H9 (cell line): Measurements from ENCODE around the gene EDN1. TPM values are rescaled to one million over a fixed set of nuclear protein-coding genes. Genes with fewer than 3 reads are reported as not detected.

Experiments
- DNase-seq: peaks from one replicate; pipeline ENCODE4 v3.0.0-alpha.2; 2017
- H2AFZ ChIP-seq: one replicate; pipeline ENCODE4 v1.6.1; 2013; ENCODE audit warnings: mild to moderate bottlenecking, low read length, control low read depth, moderate library complexity
- H2AK5ac ChIP-seq: 2 replicates; pipeline ENCODE4 v1.6.1; 2013; ENCODE audit warnings: low read length, control low read depth, mixed read lengths; ENCODE audit not compliant: insufficient read length
- H2BK120ac ChIP-seq: one replicate; pipeline ENCODE4 v1.6.1; 2013; ENCODE audit warnings: low read depth, mild to moderate bottlenecking, low read length, control low read depth, inconsistent platforms; ENCODE audit not compliant: poor library complexity, severe bottlenecking
- H2BK12ac ChIP-seq: 2 replicates; pipeline ENCODE4 v1.6.1; 2013; ENCODE audit warnings: low read length, control low read depth, mixed read lengths, low read depth; ENCODE audit not compliant: insufficient read length
- H2BK15ac ChIP-seq: 2 replicates; pipeline ENCODE4 v1.6.1; 2013; ENCODE audit warnings: low read depth, low read length, control low read depth
- H2BK20ac ChIP-seq: one replicate; pipeline ENCODE4 v1.6.1; 2013; ENCODE audit warnings: low read depth, mild to moderate bottlenecking, low read length, control low read depth, inconsistent platforms; ENCODE audit not compliant: poor library complexity, severe bottlenecking
- H2BK5ac ChIP-seq: 2 replicates; pipeline ENCODE4 v1.6.1; 2013; ENCODE audit warnings: low read length, control low read depth, mixed read lengths; ENCODE audit not compliant: insufficient read length
- H3K14ac ChIP-seq: 2 replicates; pipeline ENCODE4 v1.6.1; 2013; ENCODE audit warnings: low read length, control low read depth; ENCODE audit not compliant: insufficient read depth
- H3K18ac ChIP-seq: 2 replicates; pipeline ENCODE4 v1.6.1; 2013; ENCODE audit warnings: low read depth, mild to moderate bottlenecking, mixed read lengths, low read length, control low read depth; ENCODE audit not compliant: insufficient read length
- H3K23ac ChIP-seq: 2 replicates; pipeline ENCODE4 v1.6.1; 2013; ENCODE audit warnings: low read length, control low read depth, mixed read lengths, low read depth; ENCODE audit not compliant: insufficient read length
- H3K23me2 ChIP-seq: 2 replicates; pipeline ENCODE4 v1.6.1; 2013; ENCODE audit warnings: low read depth, mild to moderate bottlenecking, mixed read lengths, low read length, control low read depth; ENCODE audit not compliant: insufficient read length, poor library complexity, severe bottlenecking
- H3K27ac ChIP-seq: 2 replicates; pipeline ENCODE4 v1.5.1; 2013; ENCODE audit warnings: low read length, control low read depth, mixed read lengths, low read depth; ENCODE audit not compliant: insufficient read length
- H3K27me3 ChIP-seq: 2 replicates; pipeline ENCODE4 v1.6.1; 2013; ENCODE audit warnings: low read length, control low read depth, inconsistent platforms; ENCODE audit not compliant: insufficient read depth
- H3K4ac ChIP-seq: 2 replicates; pipeline ENCODE4 v1.6.1; 2013; ENCODE audit warnings: low read depth, mild to moderate bottlenecking, control low read depth, inconsistent platforms, low read length, moderate library complexity
- H3K4me1 ChIP-seq: 2 replicates; pipeline ENCODE4 v1.6.1; 2013; ENCODE audit warnings: low read length, control low read depth, inconsistent platforms; ENCODE audit not compliant: insufficient read depth
- H3K4me2 ChIP-seq: 2 replicates; pipeline ENCODE4 v1.6.1; 2013; ENCODE audit warnings: low read length, control low read depth, mixed read lengths; ENCODE audit not compliant: insufficient read length, insufficient read depth
- H3K56ac ChIP-seq: 2 replicates; pipeline ENCODE4 v1.6.1; 2013; ENCODE audit warnings: low read depth, mild to moderate bottlenecking, mixed read lengths, low read length, control low read depth; ENCODE audit not compliant: insufficient read length
- H3K79me1 ChIP-seq: 2 replicates; pipeline ENCODE4 v1.6.1; 2013; ENCODE audit warnings: low read depth, mild to moderate bottlenecking, moderate library complexity, low read length, control low read depth, inconsistent platforms; ENCODE audit not compliant: insufficient read depth, poor library complexity, severe bottlenecking
- H3K79me2 ChIP-seq: 2 replicates; pipeline ENCODE4 v1.6.1; 2013; ENCODE audit warnings: low read length, control low read depth, inconsistent platforms; ENCODE audit not compliant: insufficient read depth
- H3K9ac ChIP-seq: 2 replicates; pipeline ENCODE4 v1.6.1; 2013; ENCODE audit warnings: low read length, control low read depth, mixed read lengths; ENCODE audit not compliant: insufficient read length; ENCODE audit errors: extremely low read depth
- H3K9me3 ChIP-seq: one replicate; pipeline ENCODE4 v1.6.1; 2013; ENCODE audit warnings: low read depth, low read length, inconsistent platforms; ENCODE audit not compliant: control insufficient read depth
- H3T11ph ChIP-seq: one replicate; pipeline ENCODE4 v1.6.1; 2013; ENCODE audit warnings: mild to moderate bottlenecking, low read length, control low read depth, inconsistent platforms
- H4K20me1 ChIP-seq: one replicate; pipeline ENCODE4 v1.6.1; 2013; ENCODE audit not compliant: control insufficient read depth, insufficient read length, insufficient read depth
- H4K5ac ChIP-seq: 2 replicates; pipeline ENCODE4 v1.6.1; 2013; ENCODE audit warnings: low read depth, mild to moderate bottlenecking, mixed read lengths, low read length, control low read depth; ENCODE audit not compliant: insufficient read length
- H4K8ac ChIP-seq: replicated peaks from 2 replicates; pipeline ENCODE4 v1.6.1; 2013; ENCODE audit warnings: low read length, control low read depth, mixed read lengths, low read depth; ENCODE audit not compliant: insufficient read length
- H4K91ac ChIP-seq: 2 replicates; pipeline ENCODE4 v1.6.1; 2013; ENCODE audit warnings: low read depth, mild to moderate bottlenecking, moderate library complexity, mixed read lengths, low read length, control low read depth; ENCODE audit not compliant: insufficient read length
- H3K27ac Mint-ChIP-seq, 3 experiments: 2 replicates in 2 of 3; 3 replicates in 1 of 3; pipeline ENCODE4 v1.8.0; 2020 to 2021; ENCODE audit warnings: mixed read lengths in 3 of 3, mild to moderate bottlenecking in 1 of 3, moderate library complexity in 1 of 3
- H3K27me3 Mint-ChIP-seq: 2 replicates; pipeline ENCODE4 v1.8.0; 2021; ENCODE audit warnings: low read depth, mild to moderate bottlenecking, moderate library complexity, mixed read lengths
- H3K36me3 Mint-ChIP-seq, 3 experiments: 2 replicates in 2 of 3; 3 replicates in 1 of 3; pipeline ENCODE4 v1.8.0; 2020 to 2021; ENCODE audit warnings: low read depth in 3 of 3, mixed read lengths in 3 of 3; ENCODE audit not compliant: insufficient read depth in 1 of 3
- H3K4me1 Mint-ChIP-seq, 2 experiments: 2 replicates each; pipeline ENCODE4 v1.8.0; 2020; ENCODE audit warnings: mixed read lengths in 2 of 2
- H3K4me3 Mint-ChIP-seq, 2 experiments: 2 replicates in 1 of 2; 3 replicates in 1 of 2; pipeline ENCODE4 v1.8.0; 2020 to 2021; ENCODE audit warnings: mild to moderate bottlenecking in 2 of 2, mixed read lengths in 2 of 2, moderate library complexity in 1 of 2
- H3K9me3 Mint-ChIP-seq, 2 experiments: 2 replicates in 1 of 2; 3 replicates in 1 of 2; pipeline ENCODE4 v1.8.0; 2020; ENCODE audit warnings: mild to moderate bottlenecking in 2 of 2, mixed read lengths in 2 of 2, moderate library complexity in 1 of 2
- CTCF ChIP-seq: fragments of 200-600 bp; sonication (generic); conservative IDR thresholded peaks from 3 replicates; pipeline ENCODE4 v1.8.0; 2021; ENCODE audit warnings: antibody characterized with exemption, mild to moderate bottlenecking
- WGBS: extraction: QIAGEN DNeasy Blood & Tissue Kit; methylation state at CpG from one replicate; pipeline ENCODE4 v1.1.7; 2013; ENCODE audit warnings: missing lambda C conversion rate, low lambda C conversion rate, mixed read lengths; ENCODE audit not compliant: insufficient read length; ENCODE audit errors: extremely low coverage; 5-methylcytosine and 5-hydroxymethylcytosine counted together
- total RNA-seq: library from RNA; stranded (reverse); gene quantifications from 2 replicates; pipeline ENCODE4 v1.2.1, GENCODE V29; 2021

Gene EDN1
- total RNA-seq, 1 experiment from 2014 or later = 2.1 TPM

DNA sequence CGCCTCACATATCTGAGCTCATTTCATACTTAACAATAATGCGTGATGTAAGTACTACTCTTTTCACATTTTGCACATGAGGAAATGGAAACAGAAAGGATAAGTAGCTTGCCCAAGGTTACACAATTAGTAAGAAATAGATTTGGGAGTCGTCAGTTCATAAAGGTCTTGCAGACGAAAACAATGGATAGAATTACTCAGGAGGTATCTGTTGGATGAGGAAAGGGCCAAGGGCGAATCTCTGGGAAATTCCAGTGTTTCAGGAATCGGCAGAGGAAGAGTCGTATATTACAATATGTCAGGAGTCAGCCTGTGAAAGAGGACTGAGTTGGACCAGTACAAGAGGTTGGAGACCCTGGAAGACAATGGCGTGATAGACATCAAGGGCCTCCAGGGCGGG lies 12.8 kb upstream of the EDN1 start:
- Mint-ChIP-seq H3K9me3 (peaks cover 0 to 3% of the 10 kb centered on the region in 2 experiments; a peak in 1 of 5 replicates), H3K36me3 (no peaks in the 10 kb centered on the region), H3K4me3 (no peak overlapping the region), H3K27me3 (no peaks in the 10 kb centered on the region; the same call in 1 of the 2 replicates), H3K27ac (no peak overlapping the region), H3K4me1 (no peaks in the 10 kb centered on the region)
- H2BK12ac ChIP-seq = no peak overlapping the region
- H3K23me2 ChIP-seq = no peaks in the 10 kb centered on the region
- no peak overlapping the region for H3K9ac ChIP-seq
- H3K79me1 ChIP-seq = no peaks in the 10 kb centered on the region
- no peak overlapping the region for H3K14ac ChIP-seq
- H4K8ac ChIP-seq = no peak overlapping the region
- H2BK5ac ChIP-seq = no peak overlapping the region
- no peak for TF ChIP-seq CTCF
- no peak overlapping the region for H3K18ac ChIP-seq
- H3K56ac ChIP-seq = no peak overlapping the region
- H2BK120ac ChIP-seq = no peak overlapping the region
- H3K23ac ChIP-seq = no peak overlapping the region
- H2AK5ac ChIP-seq = no peak overlapping the region
- H3T11ph ChIP-seq = no peak overlapping the region
- DNase-seq = no peak
- H3K79me2 ChIP-seq = no peaks in the 10 kb centered on the region
- no peak overlapping the region for H2BK20ac ChIP-seq
- H3K27me3 ChIP-seq = no peaks in the 10 kb centered on the region
- H3K9me3 ChIP-seq = no peaks in the 10 kb centered on the region
- WGBS = no CpG with 5 or more reads among the region's 9 CpGs
- H4K91ac ChIP-seq = no peak overlapping the region
- no peak overlapping the region for H3K27ac ChIP-seq
- no peak overlapping the region for H2AFZ ChIP-seq
- no peak overlapping the region for H4K5ac ChIP-seq
- H3K4me2 ChIP-seq = no peak overlapping the region
- no peak overlapping the region for H3K4ac ChIP-seq
- H2BK15ac ChIP-seq = no peak overlapping the region
- no peaks in the 10 kb centered on the region for H3K4me1 ChIP-seq
- H4K20me1 ChIP-seq = no peaks in the 10 kb centered on the region
